H1 (cell line): ENCODE data around the gene TRAPPC12. TPM values are rescaled to one million over a fixed set of nuclear protein-coding genes. Genes with fewer than 3 reads are reported as not detected.
"Not testable (repeated sequence)": the region's sequence is repeated elsewhere in the genome, so short reads cannot be mapped to it uniquely, and the experiment has no call there.

Source experiments
- CTCF ChIA-PET: fragments of 300-600 bp; sonication (Branson Sonifier 250); formaldehyde crosslinking; loops from one replicate; lab custom pipeline; 2021; ENCODE audit not compliant: partially characterized antibody; lab: Charles Lee
- POLR2A ChIA-PET: fragments of 300-600 bp; sonication (Branson Sonifier 250); formaldehyde crosslinking; loops from one replicate; lab custom pipeline; 2021; ENCODE audit warnings: inconsistent platforms; ENCODE audit not compliant: partially characterized antibody; lab: Charles Lee
- DNase-seq, 2 experiments: peaks; one replicate each; pipeline versions ENCODE4 v3.0.0 to v3.0.0-alpha.2; 2010 to 2022; ENCODE audit warnings: low spot score in 2 of 2, low read depth in 1 of 2, mixed read lengths in 1 of 2
- FAIRE-seq: peaks from 2 replicates; lab custom pipeline; 2011; peaks lifted over from hg19 to GRCh38; lab: Jason Lieb, UNC
- H2AFZ ChIP-seq: 2 replicates; pipeline ENCODE4 v1.8.1; 2012; ENCODE audit warnings: low read length, inconsistent platforms
- H2AK5ac ChIP-seq: 2 replicates; pipeline ENCODE4 v1.6.1; 2013; ENCODE audit warnings: low read depth, low read length
- H2BK120ac ChIP-seq: replicated peaks from 2 replicates; pipeline ENCODE3; 2013; ENCODE audit warnings: low read depth, low read length, inconsistent platforms
- H2BK12ac ChIP-seq: 2 replicates; pipeline ENCODE4 v1.6.1; 2013; ENCODE audit warnings: low read depth, low read length
- H2BK15ac ChIP-seq: 2 replicates; pipeline ENCODE4 v1.6.1; 2013; ENCODE audit warnings: low read length
- H2BK20ac ChIP-seq: 2 replicates; pipeline ENCODE4 v1.6.1; 2013; ENCODE audit warnings: low read length
- H2BK5ac ChIP-seq: 2 replicates; pipeline ENCODE4 v1.6.1; 2013; ENCODE audit warnings: low read depth, low read length
- H3K14ac ChIP-seq: 2 replicates; pipeline ENCODE4 v1.6.1; 2013; ENCODE audit warnings: inconsistent platforms; ENCODE audit not compliant: insufficient read length
- H3K18ac ChIP-seq: 2 replicates; pipeline ENCODE4 v1.6.1; 2013; ENCODE audit warnings: low read length; ENCODE audit errors: extremely low read depth
- H3K23ac ChIP-seq: 2 replicates; pipeline ENCODE4 v1.6.1; 2013; ENCODE audit warnings: inconsistent platforms; ENCODE audit not compliant: insufficient read length
- H3K23me2 ChIP-seq: 2 replicates; pipeline ENCODE4 v1.6.1; 2013; ENCODE audit warnings: low read depth, low read length
- H3K27ac ChIP-seq: 2 replicates; pipeline ENCODE4 v1.6.1; 2011; ENCODE audit warnings: low read depth, low read length, inconsistent platforms
- H3K27me3 ChIP-seq, 4 experiments: replicated peaks in 1 of 4; 1 replicate in 1 of 4; 2 replicates in 3 of 4; pipeline versions ENCODE4 v1.6.1 to v1.8.1; 2011 to 2013; ENCODE audit warnings: low read length in 3 of 4, mild to moderate bottlenecking in 3 of 4, inconsistent platforms in 2 of 4, mixed read lengths in 2 of 4, moderate library complexity in 1 of 4; ENCODE audit not compliant: control insufficient read depth in 3 of 4, insufficient read depth in 3 of 4; ENCODE audit errors: extremely low read depth in 1 of 4
- H3K36me3 ChIP-seq, 4 experiments: 2 replicates each; pipeline versions ENCODE4 v1.6.1 to v1.8.1; 2011 to 2013; ENCODE audit warnings: mild to moderate bottlenecking in 4 of 4, low read length in 3 of 4, moderate library complexity in 2 of 4, control low read depth in 1 of 4, inconsistent platforms in 1 of 4; ENCODE audit not compliant: insufficient read depth in 4 of 4, control insufficient read depth in 2 of 4
- H3K4ac ChIP-seq: replicated peaks from 2 replicates; pipeline ENCODE3; 2013; ENCODE audit warnings: low read length, low read depth, mixed read lengths, inconsistent platforms; ENCODE audit not compliant: insufficient read length
- H3K4me1 ChIP-seq, 4 experiments: replicated peaks in 1 of 4; 1 replicate in 1 of 4; 2 replicates in 3 of 4; pipeline versions ENCODE4 v1.6.1 to v1.8.1; 2011 to 2013; ENCODE audit warnings: low read length in 3 of 4, inconsistent platforms in 2 of 4, mixed read lengths in 1 of 4; ENCODE audit not compliant: insufficient read depth in 4 of 4, control insufficient read depth in 3 of 4
- H3K4me2 ChIP-seq, 2 experiments: 2 replicates each; pipeline versions ENCODE4 v1.6.1 to v1.8.1; 2011 to 2013; ENCODE audit warnings: low read depth in 2 of 2, low read length in 2 of 2, control low read depth in 1 of 2, inconsistent platforms in 1 of 2, mild to moderate bottlenecking in 1 of 2; ENCODE audit not compliant: insufficient read depth in 1 of 2
- H3K4me3 ChIP-seq, 4 experiments: fragments of 200-600, 300-600 bp in 1 of 4; sonication (generic), shearing (Covaris generic), sonication (Bioruptor Twin) in 1 of 4; 2 replicates each; pipeline versions ENCODE4 v1.5.1 to v1.8.1; 2011 to 2016; ENCODE audit warnings: low read length in 4 of 4, low read depth in 3 of 4, control low read depth in 2 of 4, inconsistent platforms in 2 of 4, mild to moderate bottlenecking in 2 of 4, mixed read lengths in 1 of 4, moderate library complexity in 1 of 4; ENCODE audit not compliant: insufficient read depth in 2 of 4; ENCODE audit errors: extremely low read depth in 1 of 4
- H3K56ac ChIP-seq: replicated peaks from 2 replicates; pipeline ENCODE3; 2013; ENCODE audit warnings: low read depth, mild to moderate bottlenecking, mixed read lengths, low read length, inconsistent platforms; ENCODE audit not compliant: insufficient read length
- H3K79me1 ChIP-seq: 2 replicates; pipeline ENCODE4 v1.6.1; 2013; ENCODE audit warnings: low read depth, low read length, control low read depth
- H3K79me2 ChIP-seq, 2 experiments: 2 replicates each; pipeline versions ENCODE4 v1.6.1 to v1.8.1; 2012 to 2013; ENCODE audit warnings: low read length in 2 of 2, mild to moderate bottlenecking in 2 of 2, inconsistent platforms in 1 of 2; ENCODE audit not compliant: insufficient read depth in 2 of 2, control insufficient read depth in 1 of 2
- H3K9ac ChIP-seq, 4 experiments: replicated peaks in 1 of 4; 1 replicate in 1 of 4; 2 replicates in 3 of 4; pipeline versions ENCODE4 v1.6.1 to v1.8.1; 2011 to 2013; ENCODE audit warnings: low read depth in 3 of 4, low read length in 3 of 4, control low read depth in 2 of 4, mild to moderate bottlenecking in 2 of 4, moderate library complexity in 2 of 4, inconsistent platforms in 1 of 4; ENCODE audit errors: extremely low read depth in 1 of 4
- H3K9me3 ChIP-seq, 2 experiments: 2 replicates each; pipeline versions ENCODE4 v1.6.1 to v1.8.1; 2012 to 2013; ENCODE audit warnings: mild to moderate bottlenecking in 2 of 2, moderate library complexity in 2 of 2, control low read depth in 1 of 2, inconsistent platforms in 1 of 2, low read depth in 1 of 2, low read length in 1 of 2, mixed read lengths in 1 of 2; ENCODE audit not compliant: insufficient read depth in 2 of 2
- H4K20me1 ChIP-seq, 2 experiments: replicated peaks in 1 of 2; 2 replicates each; pipeline versions ENCODE3 to v1.8.1; 2011 to 2013; ENCODE audit warnings: inconsistent platforms in 2 of 2, low read length in 2 of 2, mild to moderate bottlenecking in 1 of 2; ENCODE audit not compliant: insufficient read depth in 2 of 2, control insufficient read depth in 1 of 2
- H4K5ac ChIP-seq: 2 replicates; pipeline ENCODE4 v1.6.1; 2013; ENCODE audit warnings: low read length, low read depth, mixed read lengths, inconsistent platforms; ENCODE audit not compliant: insufficient read length
- H4K8ac ChIP-seq: 2 replicates; pipeline ENCODE4 v1.8.0; 2013; ENCODE audit warnings: mild to moderate bottlenecking, moderate library complexity, low read length, inconsistent platforms; ENCODE audit not compliant: insufficient read depth; ENCODE audit errors: extremely low read depth
- H4K91ac ChIP-seq: replicated peaks from 2 replicates; pipeline ENCODE3; 2013; ENCODE audit warnings: low read length, mixed read lengths, inconsistent platforms; ENCODE audit not compliant: insufficient read length
- WGBS, 2 experiments: shearing (Covaris generic) in 1 of 2; methylation state at CpG; one replicate each; pipeline versions ENCODE4 v1.1.6 to v1.1.7; 2013 to 2015; ENCODE audit warnings: low lambda C conversion rate in 2 of 2, mixed read lengths in 2 of 2, inconsistent platforms in 1 of 2, low coverage in 1 of 2, missing lambda C conversion rate in 1 of 2; ENCODE audit not compliant: insufficient replicate concordance in 2 of 2, insufficient coverage in 1 of 2, insufficient read length in 1 of 2; ENCODE audit errors: extremely low coverage in 1 of 2, missing lambda C conversion rate in 1 of 2; 5-methylcytosine and 5-hydroxymethylcytosine counted together
- polyA plus RNA-seq, 7 experiments: library from polyadenylated mRNA; depleted of rRNA in 3 of 7; stranded (reverse) in 5 of 7; unstranded in 2 of 7; fragments of >200 nt in 5 of 7; fragments of 200-250 nt in 2 of 7; gene quantifications; 1 replicate in 5 of 7; 2 replicates in 1 of 7; 4 replicates in 1 of 7; pipeline versions ENCODE4 v1.2.1 to v1.2.3, GENCODE V29; 2011 to 2013; ENCODE audit warnings: missing spikeins in 2 of 7, mixed read lengths in 2 of 7
- total RNA-seq: library from RNA; stranded (reverse); fragmentation: NEBNext Ultra II Directional; extraction: Animal tissue kit (Norgen Biotek cat#: 25700); gene quantifications from 2 replicates; pipeline ENCODE4 v1.2.1, GENCODE V29; 2021

TRAPPC12 gene
- total and polyA plus RNA-seq, 2 of the 8 experiments (the other 6 are each of a cell fraction or from before 2014, with no cell fraction given): 35.0 to 67.3 TPM

DNA sequence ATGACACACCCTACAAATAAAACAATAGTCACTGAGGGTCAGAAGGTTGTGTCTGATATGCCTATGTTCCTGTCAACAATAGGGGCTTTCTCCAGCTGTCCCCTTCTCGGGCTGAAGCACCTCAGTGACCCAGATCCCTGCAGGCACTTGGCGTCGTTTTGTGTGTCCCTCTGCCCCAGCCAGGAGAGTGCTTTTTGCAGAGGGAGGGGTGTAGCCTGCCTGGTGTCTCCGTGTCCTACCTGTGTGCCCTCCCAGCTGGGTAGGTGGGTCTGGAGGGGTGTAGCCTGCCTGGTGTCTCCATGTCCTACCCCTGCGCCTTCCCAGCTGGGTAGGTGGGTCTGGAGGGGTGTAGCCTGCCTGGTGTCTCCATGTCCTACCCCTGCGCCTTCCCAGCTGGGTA is 74.5 kb downstream of the TRAPPC12 start:
- not testable (repeated sequence) for H3K27me3 ChIP-seq, H2BK12ac ChIP-seq, H4K5ac ChIP-seq, H2BK20ac ChIP-seq, H2AFZ ChIP-seq, H2BK5ac ChIP-seq, H3K18ac ChIP-seq, H3K36me3 ChIP-seq, H3K79me2 ChIP-seq, H3K4me2 ChIP-seq, H3K4ac ChIP-seq, H2BK120ac ChIP-seq, H4K8ac ChIP-seq, H3K9ac ChIP-seq, H3K4me3 ChIP-seq, H2AK5ac ChIP-seq, H4K20me1 ChIP-seq, H3K23me2 ChIP-seq, H3K79me1 ChIP-seq, H3K14ac ChIP-seq, H3K4me1 ChIP-seq, FAIRE-seq, H3K56ac ChIP-seq, H3K23ac ChIP-seq, H4K91ac ChIP-seq, H3K9me3 ChIP-seq, H2BK15ac ChIP-seq, H3K27ac ChIP-seq
- POLR2A ChIA-PET: interaction anchor here (1.4 kb wide), 1 partner anchor 9 kb away, joined by 3 read pairs; no protein-coding TSS in a partner anchor
- peak in 1 of 2 experiments; percentile 14 for DNase-seq
- WGBS, 2 experiments: 88% methylated on average over 6 of the region's 6 CpGs; no CpG with 5 or more reads in 1 of the 2 experiments
- CTCF ChIA-PET: interaction anchor here (1.2 to 5.4 kb wide), 4 partner anchors 9 to 30 kb away, joined by 3 to 51 read pairs (median 26); no protein-coding TSS in a partner anchor
